Gastrocnemius medialis (tissue), 4 donors: Measurements from ENCODE around the gene PPY.

ENCODE experiments used
- CTCF ChIP-seq, 5 experiments: fragments of 450-650 bp in 3 of 5; fragments of 200-600 bp in 2 of 5; sonication (generic) in 2 of 5; IDR thresholded peaks in 4 of 5; conservative IDR thresholded peaks in 1 of 5; 1 replicate in 4 of 5; 2 replicates in 1 of 5; pipeline ENCODE4 v1.5.1; 2016 to 2019; ENCODE audit warnings: antibody characterized with exemption in 5 of 5, mild to moderate bottlenecking in 3 of 5, moderate library complexity in 3 of 5
- POLR2A ChIP-seq, 2 donors: fragments of 450-650 bp; IDR thresholded peaks; one replicate each; pipeline ENCODE4 v1.6.1; 2017; ENCODE audit warnings: antibody characterized with exemption in 2 of 2, mild to moderate bottlenecking in 2 of 2, moderate library complexity in 2 of 2

GRCh38 chr17:43958748-43959352, 16.6 kb upstream of the PPY start:
- TF ChIP-seq CTCF (IDR thresholded peaks at IDR 0.05 in 4 of 5, conservative IDR thresholded peaks at IDR 0.05 in 1 of 5): no peak
- TF ChIP-seq POLR2A (IDR thresholded peaks at IDR 0.05): no peak
